ENCODE data around the gene SEMA5A. TPM values are rescaled to one million over a fixed set of nuclear protein-coding genes. Genes with fewer than 3 reads are reported as not detected.

The SEMA5A gene
- polyA plus RNA-seq, 1 of the 3 experiments (the other 2 are of a cell fraction), result 0.58 TPM

DNA sequence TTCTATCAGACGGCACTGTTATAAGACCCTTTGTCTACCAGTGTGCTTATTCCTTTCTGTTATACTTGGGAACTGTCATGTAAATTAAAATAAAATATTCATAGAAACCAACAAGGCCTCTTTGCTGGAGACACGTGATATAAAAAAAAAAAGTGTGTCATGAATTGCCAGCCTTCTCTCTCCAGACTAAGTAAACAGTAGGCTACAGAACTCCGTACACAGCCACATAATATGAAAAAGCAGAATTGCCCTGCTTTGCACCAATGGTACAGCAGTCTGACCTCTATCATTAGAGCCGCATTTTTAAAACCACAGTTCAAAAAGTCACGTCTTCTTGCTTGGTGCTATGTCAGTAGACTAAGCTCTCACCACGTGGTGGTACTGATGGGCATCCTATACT, 231.3 kb downstream of the SEMA5A start:
- Histone ChIP-seq H3K9me2 (no peaks in the 10 kb centered on the region), H3K27me3 (ENCODE audit: insufficient read depth) (no peaks in the 10 kb centered on the region), H3K27ac (ENCODE audit: low read depth in 2 of 2, low read length in 1 of 2) (no peak overlapping the region), H3K4me2 (no peak overlapping the region), H4K20me1 (ENCODE audit: insufficient read depth) (no peaks in the 10 kb centered on the region), H3K4me3 (ENCODE audit: low read depth in 2 of 2, low read length in 1 of 2) (no peak overlapping the region), H2AFZ (ENCODE audit: low read depth) (no peak overlapping the region), H3K9me3 (no peaks in the 10 kb centered on the region), H3K36me3 (replicated peaks in 1 of 2; ENCODE audit: control insufficient read depth in 1 of 2, insufficient read depth in 2 of 2, low read length in 1 of 2) (no peaks in the 10 kb centered on the region), H3F3A (replicated peaks; ENCODE audit: insufficient read depth) (no peaks in the 10 kb centered on the region), H3K79me2 (ENCODE audit: insufficient read depth) (no peaks in the 10 kb centered on the region), H3K9ac (no peak overlapping the region), H3K4me1 (ENCODE audit: control insufficient read depth in 1 of 2, insufficient read depth in 2 of 2, low read depth in 1 of 2, low read length in 1 of 2) (no peaks in the 10 kb centered on the region)
- TF ChIP-seq RCOR1 (IDR thresholded peaks at IDR 0.05; ENCODE audit: low read length) (no peak), FOXJ3 (CRISPR knock-in tag; IDR thresholded peaks at IDR 0.05) (no peak), TCF12 (IDR thresholded peaks at IDR 0.05) (no peak), YY1 (IDR thresholded peaks at IDR 0.05; ENCODE audit: low read depth) (no peak), NRF1 (IDR thresholded peaks at IDR 0.05; ENCODE audit: low read depth, low read length) (no peak), RFX5 (IDR thresholded peaks at IDR 0.05; ENCODE audit: low read length) (no peak), TAF1 (IDR thresholded peaks at IDR 0.05; ENCODE audit: borderline replicate concordance, low read depth, low read length) (no peak), GATA2 (CRISPR knock-in tag; IDR thresholded peaks at IDR 0.05) (no peak), TEAD4 (IDR thresholded peaks at IDR 0.05; ENCODE audit: borderline replicate concordance, insufficient read depth) (no peak), EZH2phosphoT487 (IDR thresholded peaks at IDR 0.05; ENCODE audit: borderline replicate concordance, low read depth) (no peak), POLR2AphosphoS5 (IDR thresholded peaks at IDR 0.05; ENCODE audit: low read depth, low read length) (no peak), RXRA (IDR thresholded peaks at IDR 0.05; ENCODE audit: borderline replicate concordance, low read depth) (no peak)
- TF ChIP-seq, protein P1, sequence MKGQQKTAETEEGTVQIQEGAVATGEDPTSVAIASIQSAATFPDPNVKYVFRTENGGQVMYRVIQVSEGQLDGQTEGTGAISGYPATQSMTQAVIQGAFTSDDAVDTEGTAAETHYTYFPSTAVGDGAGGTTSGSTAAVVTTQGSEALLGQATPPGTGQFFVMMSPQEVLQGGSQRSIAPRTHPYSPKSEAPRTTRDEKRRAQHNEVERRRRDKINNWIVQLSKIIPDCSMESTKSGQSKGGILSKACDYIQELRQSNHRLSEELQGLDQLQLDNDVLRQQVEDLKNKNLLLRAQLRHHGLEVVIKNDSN (IDR thresholded peaks at IDR 0.05; ENCODE audit: borderline replicate concordance, low read depth), result no peak
- TF ChIP-seq, protein P2, sequence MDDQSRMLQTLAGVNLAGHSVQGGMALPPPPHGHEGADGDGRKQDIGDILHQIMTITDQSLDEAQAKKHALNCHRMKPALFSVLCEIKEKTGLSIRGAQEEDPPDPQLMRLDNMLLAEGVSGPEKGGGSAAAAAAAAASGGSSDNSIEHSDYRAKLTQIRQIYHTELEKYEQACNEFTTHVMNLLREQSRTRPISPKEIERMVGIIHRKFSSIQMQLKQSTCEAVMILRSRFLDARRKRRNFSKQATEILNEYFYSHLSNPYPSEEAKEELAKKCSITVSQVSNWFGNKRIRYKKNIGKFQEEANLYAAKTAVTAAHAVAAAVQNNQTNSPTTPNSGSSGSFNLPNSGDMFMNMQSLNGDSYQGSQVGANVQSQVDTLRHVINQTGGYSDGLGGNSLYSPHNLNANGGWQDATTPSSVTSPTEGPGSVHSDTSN (IDR thresholded peaks at IDR 0.05), result no peak
- 56% methylated on average over 6 of the region's 6 CpGs for WGBS (ENCODE audit: low lambda C conversion rate)
- ChIA-PET CTCF (no interaction called here), POLR2A (no interaction called here)
- no peak for DNase-seq

- POLR2A ChIA-PET, result no interaction called here
- Histone ChIP-seq H3K9ac (no peak overlapping the region), H4K20me1 (ENCODE audit: insufficient read depth) (no peaks in the 10 kb centered on the region), H3K27ac (ENCODE audit: low read depth in 2 of 2, low read length in 1 of 2) (no peak overlapping the region), H3K4me1 (ENCODE audit: control insufficient read depth in 1 of 2, insufficient read depth in 2 of 2, low read depth in 1 of 2, low read length in 1 of 2) (no peaks in the 10 kb centered on the region), H3K9me3 (no peaks in the 10 kb centered on the region), H3K4me2 (no peak overlapping the region), H3K9me2 (no peaks in the 10 kb centered on the region), H3K79me2 (ENCODE audit: insufficient read depth) (no peaks in the 10 kb centered on the region), H3K27me3 (ENCODE audit: insufficient read depth) (no peaks in the 10 kb centered on the region), H3F3A (replicated peaks; ENCODE audit: insufficient read depth) (no peaks in the 10 kb centered on the region), H3K36me3 (replicated peaks in 1 of 2; ENCODE audit: control insufficient read depth in 1 of 2, insufficient read depth in 2 of 2, low read length in 1 of 2) (no peaks in the 10 kb centered on the region), H3K4me3 (ENCODE audit: low read depth in 2 of 2, low read length in 1 of 2) (no peak overlapping the region), H2AFZ (ENCODE audit: low read depth) (no peak overlapping the region)
- DNase-seq, result no peak
- CTCF ChIA-PET, result no interaction called here
- TF ChIP-seq MEF2A (IDR thresholded peaks at IDR 0.05; ENCODE audit: borderline replicate concordance, low read depth) (no peak), POLR2AphosphoS5 (IDR thresholded peaks at IDR 0.05; ENCODE audit: low read depth, low read length) (no peak), EZH2phosphoT487 (IDR thresholded peaks at IDR 0.05; ENCODE audit: borderline replicate concordance, low read depth) (no peak), GABPA (IDR thresholded peaks at IDR 0.05; ENCODE audit: low read depth) (no peak), MXI1 (IDR thresholded peaks at IDR 0.05; ENCODE audit: low read depth, low read length) (no peak), TEAD4 (IDR thresholded peaks at IDR 0.05; ENCODE audit: borderline replicate concordance, insufficient read depth) (no peak), FOXJ3 (CRISPR knock-in tag; IDR thresholded peaks at IDR 0.05) (no peak), SMC3 (IDR thresholded peaks at IDR 0.05; ENCODE audit: low read depth, low read length) (no peak), NRF1 (IDR thresholded peaks at IDR 0.05; ENCODE audit: low read depth, low read length) (no peak)
Measured at GRCh38 chr5:9313751-9314150, 232.1 kb downstream of the SEMA5A start.
